ENCODE measurements around the gene RUFY3.

RUFY3 gene

DNA sequence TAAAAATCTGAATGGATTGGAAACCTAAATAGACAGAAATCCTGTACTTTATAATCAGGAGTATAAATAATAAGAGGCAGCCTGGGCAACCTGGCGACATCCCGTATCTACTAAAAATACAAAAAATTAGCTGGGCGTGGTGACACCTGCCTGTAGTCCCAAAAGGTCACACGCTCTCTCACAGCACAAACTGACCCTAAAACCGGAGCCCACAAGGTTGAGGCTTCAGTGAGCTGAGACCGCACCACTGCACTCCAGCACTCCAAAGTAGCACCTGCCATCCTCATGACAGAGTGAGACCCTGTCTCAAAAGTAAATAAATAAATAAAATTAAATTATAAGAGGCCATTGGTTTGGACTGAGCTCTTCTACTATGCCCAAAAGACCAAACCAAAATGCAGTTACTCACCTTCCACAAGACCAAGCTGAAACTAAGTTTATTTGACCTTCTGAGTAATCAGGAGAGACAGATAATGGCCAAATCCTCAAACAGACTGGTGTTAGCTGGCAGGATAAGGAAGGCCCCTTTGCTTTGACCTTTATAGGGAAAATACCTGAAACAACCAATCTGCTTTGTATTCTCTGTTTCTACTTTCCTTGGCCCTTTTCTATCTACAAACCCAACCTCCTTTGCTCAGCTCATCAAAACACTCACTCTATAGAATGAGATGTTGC lies 121.1 kb downstream of the RUFY3 start:
- no peak for DNase-seq

GRCh38 chr4:70844180-70844579 lies 122.4 kb downstream of the RUFY3 start:
- DNase-seq, result no peak

DNA sequence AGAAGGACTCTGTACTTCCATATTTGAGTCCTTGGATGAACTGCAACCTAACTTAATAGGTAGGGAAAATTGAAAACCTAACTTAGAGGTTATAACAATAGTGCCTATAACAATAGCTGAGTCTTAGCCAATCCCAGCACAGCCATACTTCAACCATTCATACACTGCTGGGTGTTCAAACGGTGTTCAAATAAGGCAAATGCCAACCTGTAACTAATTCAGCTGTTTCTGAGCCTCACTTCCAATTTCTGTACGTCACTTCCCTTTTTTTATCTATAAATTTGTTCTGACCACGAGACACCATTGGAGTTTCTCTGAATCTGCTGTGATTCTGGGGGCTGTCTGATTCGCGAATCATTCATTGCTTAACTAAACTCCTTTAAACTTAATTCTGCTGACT lies 127.5 kb downstream of the RUFY3 start:
- DNase-seq, result no peak

- DNase-seq, result no peak
Observed at GRCh38 chr4:70855464-70855863, 133.7 kb downstream of the RUFY3 start.
